Activated CD4-positive, alpha-beta T cell treated with anti-CD3 and anti-CD28 coated beads, Interleukin-2, amount 50 U/mL, for 4 hours (primary cell): ENCODE measurements around the gene KRTAP16-1.
A peak's percentile ranks its signal among the peaks of the same experiment; 100 is the strongest.

Experiments
- DNase-seq, 2 experiments: peaks; one replicate each; pipeline ENCODE4 v3.0.0-alpha.2; 2020

Gene KRTAP16-1

DNA sequence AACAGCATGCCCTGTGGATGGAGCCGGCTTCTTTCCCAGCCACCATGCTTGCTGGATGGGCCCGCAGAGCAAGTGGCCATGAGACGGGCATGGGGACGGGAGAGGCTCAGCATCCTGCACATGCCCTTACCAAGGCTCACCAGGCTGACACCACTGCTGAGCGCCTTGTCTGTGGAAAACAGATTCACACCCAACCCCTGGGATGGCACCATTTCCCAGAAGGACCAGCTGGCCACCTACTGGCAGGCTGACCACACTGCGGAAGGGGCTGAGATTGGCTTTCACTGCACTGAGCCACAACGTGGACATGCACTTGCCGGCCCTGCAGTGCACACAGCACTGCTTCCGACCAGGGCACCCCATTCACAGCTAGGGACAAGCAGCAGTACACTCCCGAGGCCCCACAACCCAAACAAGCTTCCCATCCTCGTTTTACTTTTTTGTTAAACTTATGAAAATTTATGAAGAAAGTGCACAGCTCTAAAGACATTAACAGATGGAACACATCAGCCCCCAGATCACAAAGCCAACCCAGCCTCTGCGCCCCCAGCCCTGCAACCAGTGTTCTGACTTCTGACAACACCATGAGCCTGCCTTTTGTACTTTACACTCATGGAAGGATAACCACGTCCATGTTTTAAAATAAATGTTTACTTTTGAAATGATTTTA is 20.3 kb upstream of the KRTAP16-1 start:
- DNase-seq = no peak

GRCh38 chr17:41328207-41328606 is 19.1 kb upstream of the KRTAP16-1 start:
- DNase-seq = no peak

DNA sequence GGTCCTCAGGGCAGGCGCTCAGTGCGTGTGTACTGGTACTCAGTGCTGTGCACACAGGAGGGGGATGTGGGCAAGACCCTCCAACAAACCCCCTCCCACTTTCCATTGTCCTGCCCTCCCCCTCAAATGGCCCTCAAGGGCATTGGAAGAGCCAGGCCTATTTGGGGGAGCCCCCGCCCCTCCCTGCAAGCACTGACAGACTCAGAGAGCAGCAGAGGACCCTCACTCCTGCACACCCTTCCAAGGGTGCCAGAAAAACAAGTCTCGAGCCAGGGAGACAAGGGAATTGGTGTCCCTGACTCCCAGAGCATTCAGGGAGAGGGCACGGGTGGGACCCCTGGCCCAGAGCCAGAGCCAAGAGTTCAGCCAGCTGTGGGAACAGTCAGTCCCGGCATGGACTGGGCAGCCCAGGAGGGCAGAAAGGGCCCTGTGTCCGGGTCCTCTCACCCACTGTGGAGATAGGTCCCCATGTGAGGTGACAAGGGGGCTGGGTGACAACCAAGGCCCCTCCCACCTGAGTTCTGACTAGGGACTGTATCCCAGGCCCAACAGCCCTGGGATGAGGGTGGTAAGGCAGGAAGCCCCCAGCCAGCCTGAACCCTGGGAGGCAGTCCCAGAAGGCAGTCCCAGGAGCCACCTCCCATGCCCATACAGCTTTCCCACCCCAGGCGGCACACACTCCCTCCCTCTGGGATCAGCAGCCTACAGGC is 18.5 kb upstream of the KRTAP16-1 start:
- DNase-seq = no peak

- DNase-seq = no peak
These were observed 17.4 kb upstream of the KRTAP16-1 start for GRCh38 chr17:41326173-41327145.

- no peak for DNase-seq
These were observed 16.5 kb upstream of the KRTAP16-1 start for GRCh38 chr17:41325611-41326010.

DNA sequence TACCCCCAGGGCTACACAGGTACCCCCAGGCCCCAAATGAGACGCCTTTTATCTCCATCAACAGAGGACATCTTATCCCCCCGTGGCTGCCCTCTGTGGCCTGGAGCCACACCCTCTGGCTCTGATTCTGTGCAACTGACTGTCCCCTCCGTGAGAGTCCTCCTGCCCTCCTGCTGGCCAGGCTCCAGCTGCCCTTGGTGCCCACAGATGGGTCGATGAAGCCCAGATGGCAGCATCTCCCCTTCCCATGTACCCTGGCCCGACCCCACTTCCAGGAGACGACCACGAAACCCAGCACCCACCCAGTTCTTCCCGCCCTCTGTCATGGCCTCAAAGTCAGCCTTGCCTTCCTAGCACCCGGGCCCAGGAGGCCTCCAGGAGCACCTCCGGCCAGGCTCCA is 16.0 kb upstream of the KRTAP16-1 start:
- DNase-seq = no peak

DNA sequence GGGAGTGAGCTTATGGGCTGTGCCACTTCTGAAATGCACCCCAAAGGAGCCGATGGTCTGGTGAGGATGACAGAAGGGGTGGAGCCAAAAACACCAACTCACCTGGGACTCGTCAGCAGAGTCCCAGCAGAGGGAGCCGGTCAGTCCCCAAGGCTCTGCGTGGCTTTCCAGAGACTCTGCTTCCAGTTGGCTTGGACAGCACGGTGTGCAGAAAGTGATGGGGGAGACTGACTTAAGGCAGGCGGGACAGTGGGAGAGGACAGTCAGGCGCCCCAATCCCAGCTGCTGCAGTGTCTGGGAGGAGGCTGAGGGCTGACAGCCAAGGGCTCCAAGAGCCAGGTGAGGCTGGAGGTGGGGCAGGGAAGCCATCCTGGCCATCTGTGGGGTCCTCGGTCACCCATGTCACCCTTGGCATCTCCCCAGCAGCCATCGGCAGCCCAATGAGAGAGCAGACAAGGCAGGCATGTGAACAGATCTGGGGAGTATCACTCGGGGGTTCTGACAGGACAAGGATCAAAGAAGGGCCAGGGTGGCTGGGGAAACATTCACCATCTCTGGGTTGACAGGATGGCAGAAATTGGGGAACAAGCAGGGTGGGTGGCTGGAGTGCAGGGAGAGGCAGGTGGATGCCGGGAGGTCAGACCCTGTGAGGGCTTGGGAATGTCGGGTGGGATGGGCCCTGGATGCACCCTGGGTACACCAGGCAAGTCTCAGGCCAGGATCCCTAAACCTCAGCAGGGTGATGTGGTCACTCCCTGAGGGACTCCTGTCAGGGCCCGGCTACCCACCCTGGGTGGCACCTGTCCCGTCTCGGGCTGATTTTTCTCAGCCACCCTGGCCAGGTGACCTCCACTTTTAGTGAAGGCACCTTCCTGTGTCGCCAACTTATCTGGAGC is 15.3 kb upstream of the KRTAP16-1 start:
- no peak for DNase-seq

DNA sequence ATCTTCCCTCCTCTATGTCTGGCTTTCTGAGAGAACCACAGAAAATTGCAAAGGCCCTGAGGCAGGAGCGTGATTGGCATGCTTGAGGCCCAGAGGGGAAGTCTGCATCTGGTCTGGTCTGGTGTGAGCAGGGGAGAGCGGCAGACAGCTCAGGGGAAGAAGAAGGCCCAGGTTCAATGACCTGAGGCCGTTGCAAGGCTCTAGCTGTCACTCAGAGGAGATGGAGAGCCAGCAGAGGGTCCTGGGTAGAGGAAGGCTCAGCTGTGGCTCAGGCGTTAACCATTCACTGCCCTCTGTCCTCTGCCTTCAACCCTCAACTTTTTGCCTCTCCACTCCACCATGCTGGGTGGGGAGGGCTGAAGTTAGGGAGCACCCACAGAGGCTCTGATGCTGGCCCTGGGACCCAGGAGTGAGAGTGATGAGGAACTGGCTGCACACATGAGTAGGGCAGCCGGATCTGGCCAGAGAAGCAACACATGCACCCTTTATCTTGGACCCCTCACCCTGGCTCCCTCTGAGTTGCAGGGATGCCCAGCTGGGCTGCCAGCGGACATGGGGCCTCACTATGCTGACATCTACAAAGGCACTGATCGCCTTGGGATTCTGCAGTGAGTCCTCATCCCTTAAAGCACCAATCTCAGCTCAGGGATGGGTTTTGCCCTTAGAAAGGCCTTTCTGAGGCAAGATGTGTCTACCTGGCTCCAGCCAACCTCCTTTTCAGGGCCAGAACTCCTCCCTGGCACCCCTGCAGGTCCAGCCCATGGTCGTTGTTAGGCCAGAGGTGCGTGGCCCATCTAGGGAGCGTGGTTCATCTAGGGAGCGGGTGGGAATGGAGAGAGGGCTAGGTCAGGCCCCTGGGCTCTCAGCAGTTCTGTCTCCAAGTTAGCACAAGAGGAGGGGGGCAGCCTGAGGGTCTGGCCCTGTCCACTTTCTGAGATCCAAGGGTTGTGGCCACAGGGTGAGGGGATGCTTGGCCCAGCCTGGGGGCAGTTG is 14.1 kb upstream of the KRTAP16-1 start:
- no peak for DNase-seq

DNA sequence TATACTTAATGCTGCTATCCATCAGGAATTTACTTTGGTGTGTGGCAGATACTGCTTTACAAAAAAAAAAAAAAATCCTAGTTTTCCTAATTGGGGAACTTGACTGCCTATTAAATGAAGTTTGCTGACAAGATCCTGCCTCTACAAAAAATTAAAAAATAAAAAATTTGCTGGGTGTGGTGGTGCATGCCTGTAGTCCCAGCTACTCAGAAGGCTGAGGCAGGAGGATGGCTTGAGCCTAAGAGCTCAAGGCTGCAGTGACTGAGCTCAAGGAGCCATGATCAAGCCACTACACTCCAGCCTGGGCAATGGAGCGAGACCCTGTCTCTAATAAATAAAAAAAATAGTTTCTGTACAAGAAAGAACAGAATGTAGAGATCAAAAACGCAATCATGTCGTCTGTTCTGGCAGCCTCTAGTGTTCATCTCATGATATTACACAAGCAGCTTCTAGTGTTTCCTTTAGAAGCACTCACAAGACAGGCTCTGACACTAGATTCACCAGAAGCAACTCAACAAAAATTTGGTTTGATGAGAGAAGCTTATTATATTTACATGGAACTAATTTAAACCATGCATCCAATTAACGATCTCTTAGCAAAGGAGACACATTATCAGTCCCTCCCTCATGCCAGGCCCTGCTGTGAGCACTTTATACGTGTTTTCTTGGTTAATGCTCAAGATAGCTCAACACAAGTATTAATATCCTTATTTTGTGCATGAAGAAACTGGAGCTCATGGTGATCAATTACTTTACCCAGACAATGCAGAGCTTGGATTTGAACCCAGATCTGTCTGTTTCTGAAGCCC is 13.2 kb upstream of the KRTAP16-1 start:
- DNase-seq = no peak

DNA sequence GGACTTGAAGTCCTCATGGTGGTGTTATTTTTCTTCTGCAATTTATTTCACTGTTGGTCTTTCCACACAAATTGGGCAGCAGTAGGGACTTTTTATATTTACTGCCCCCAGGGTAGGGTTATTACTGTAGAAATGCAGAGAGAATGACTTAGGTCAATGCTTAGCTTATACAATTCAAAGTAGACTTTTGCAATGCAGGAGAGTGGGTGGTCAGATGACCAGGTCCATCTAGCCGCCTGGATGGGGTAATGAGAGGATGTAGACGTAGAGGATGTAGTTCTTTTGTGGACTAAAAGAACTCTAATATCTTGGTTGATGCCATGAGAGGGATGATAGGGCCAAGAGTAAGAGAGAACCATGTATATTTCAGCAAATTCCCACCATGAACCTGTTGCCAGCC is 9.1 kb upstream of the KRTAP16-1 start:
- no peak for DNase-seq

- DNase-seq = no peak
These were observed 6.8 kb upstream of the KRTAP16-1 start for GRCh38 chr17:41315814-41316445.

- DNase-seq = no peak
These were observed 6.2 kb upstream of the KRTAP16-1 start, which contains the start of gene KRTAP17-1 for GRCh38 chr17:41315204-41315794. Gene KRTAP17-1, minus strand, starts transcription at chr17:41315710. Its CDS starts 60 bp downstream, at chr17:41315650.

DNA sequence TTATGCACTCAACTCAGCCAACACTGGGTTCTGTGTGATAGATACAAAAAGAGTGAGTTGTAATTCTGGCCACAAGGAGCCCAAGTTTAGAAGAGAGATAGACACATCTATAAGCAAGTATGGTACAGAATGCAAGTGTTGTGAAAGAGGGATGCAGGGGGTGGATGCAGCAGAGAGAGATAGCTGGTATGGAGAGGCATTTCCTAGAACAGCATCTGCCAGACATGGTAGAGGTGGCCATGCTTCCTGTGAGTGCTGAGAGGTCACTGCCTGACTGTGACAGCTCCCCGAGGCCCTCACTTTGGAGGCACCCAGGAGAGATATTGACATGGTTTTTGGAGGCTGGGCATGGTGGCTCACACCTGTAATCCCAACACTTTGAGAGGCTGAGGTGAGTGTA is 2.0 kb upstream of the KRTAP16-1 start:
- DNase-seq = no peak

DNA sequence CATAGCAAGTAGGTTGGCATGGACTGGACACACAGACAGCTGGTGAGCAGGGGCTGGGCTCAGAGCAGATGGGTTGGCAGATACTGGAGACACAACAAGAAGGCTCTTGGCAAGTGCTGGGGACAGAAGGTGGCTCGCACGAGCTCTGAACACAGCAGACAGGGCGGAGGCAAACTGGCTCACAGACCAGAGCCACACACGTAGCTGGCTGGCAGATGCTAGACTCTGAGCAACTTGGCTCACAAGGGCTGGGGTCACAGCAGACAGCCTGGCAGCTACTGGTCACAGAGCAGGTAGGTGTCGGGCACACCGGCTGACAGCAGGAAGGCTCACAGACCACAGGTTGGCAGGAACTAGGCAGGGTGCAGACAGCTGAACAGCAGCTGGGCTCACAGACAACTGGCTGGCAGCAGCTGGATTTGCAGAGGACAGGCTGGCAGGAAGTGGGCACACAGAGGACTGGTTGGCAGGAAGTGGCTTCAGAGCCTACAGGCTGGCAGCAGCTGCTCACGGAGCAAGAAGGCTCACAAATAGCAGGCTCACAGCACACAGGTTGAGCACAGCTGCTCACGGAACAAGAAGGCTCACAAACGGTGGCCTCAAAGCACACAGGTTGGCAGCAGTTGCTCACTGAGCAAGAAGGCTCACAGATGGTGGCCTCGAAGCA is 725 bp downstream of the KRTAP16-1 start:
- peak; percentile 41 to 51 for DNase-seq

GRCh38 chr17:41307647-41308046 is 1.5 kb downstream of the KRTAP16-1 start:
- no peak for DNase-seq

DNA sequence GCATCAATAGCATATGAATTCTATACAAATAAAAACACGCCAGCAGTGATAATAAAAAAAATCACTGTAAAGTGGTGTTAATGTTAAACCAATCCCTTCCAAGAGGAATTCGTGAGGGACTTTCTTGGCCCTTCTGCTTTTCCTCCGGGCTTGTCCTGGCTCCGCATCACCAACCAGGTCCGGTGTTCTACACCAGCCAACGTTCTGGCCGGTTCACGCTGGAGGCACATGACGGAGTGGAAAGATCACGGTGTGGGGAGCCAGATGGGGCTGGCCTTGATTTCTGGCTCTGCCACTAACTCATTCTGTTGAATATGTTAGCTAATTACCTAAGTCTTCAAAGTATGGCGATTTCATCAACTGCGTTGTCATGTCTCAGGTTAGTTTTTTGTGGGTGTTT is 5.0 kb downstream of the KRTAP16-1 start:
- DNase-seq = no peak

DNA sequence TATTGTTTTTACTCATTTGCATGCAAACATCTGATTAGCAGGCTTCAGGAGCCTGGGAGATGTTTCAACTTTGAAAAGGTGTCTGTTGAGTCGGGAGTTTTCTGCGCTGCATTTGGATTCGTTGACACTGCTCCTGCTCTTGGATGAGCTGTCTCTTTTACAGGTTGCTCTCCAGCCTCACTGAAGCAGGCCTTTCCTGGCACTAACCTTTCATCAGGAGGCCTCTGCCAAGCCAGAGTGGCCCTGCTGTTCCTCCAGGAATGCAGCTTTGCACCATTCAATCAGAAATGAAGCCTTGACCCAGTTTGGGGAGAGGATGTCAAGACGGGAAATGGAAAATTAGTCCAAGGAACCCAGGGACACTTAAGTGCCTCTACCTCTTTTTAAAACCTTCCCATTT is 6.1 kb downstream of the KRTAP16-1 start:
- DNase-seq = no peak
